Activated CD4-positive, alpha-beta T cell treated with anti-CD3 and anti-CD28 coated beads, Interleukin-2, amount 50 U/mL, for 16 hours (primary cell): ENCODE data around the gene CEP97.
A peak's percentile ranks its signal among the peaks of the same experiment; 100 is the strongest.
"Not testable (repeated sequence)": the region's sequence is repeated elsewhere in the genome, so short reads cannot be mapped to it uniquely, and the experiment has no call there.

Experiments used
- DNase-seq: peaks from one replicate; pipeline ENCODE4 v3.0.0-alpha.2; 2020

Gene CEP97, protein sequence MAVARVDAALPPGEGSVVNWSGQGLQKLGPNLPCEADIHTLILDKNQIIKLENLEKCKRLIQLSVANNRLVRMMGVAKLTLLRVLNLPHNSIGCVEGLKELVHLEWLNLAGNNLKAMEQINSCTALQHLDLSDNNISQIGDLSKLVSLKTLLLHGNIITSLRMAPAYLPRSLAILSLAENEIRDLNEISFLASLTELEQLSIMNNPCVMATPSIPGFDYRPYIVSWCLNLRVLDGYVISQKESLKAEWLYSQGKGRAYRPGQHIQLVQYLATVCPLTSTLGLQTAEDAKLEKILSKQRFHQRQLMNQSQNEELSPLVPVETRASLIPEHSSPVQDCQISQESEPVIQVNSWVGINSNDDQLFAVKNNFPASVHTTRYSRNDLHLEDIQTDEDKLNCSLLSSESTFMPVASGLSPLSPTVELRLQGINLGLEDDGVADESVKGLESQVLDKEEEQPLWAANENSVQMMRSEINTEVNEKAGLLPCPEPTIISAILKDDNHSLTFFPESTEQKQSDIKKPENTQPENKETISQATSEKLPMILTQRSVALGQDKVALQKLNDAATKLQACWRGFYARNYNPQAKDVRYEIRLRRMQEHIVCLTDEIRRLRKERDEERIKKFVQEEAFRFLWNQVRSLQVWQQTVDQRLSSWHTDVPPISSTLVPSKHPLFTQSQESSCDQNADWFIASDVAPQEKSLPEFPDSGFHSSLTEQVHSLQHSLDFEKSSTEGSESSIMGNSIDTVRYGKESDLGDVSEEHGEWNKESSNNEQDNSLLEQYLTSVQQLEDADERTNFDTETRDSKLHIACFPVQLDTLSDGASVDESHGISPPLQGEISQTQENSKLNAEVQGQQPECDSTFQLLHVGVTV

DNA sequence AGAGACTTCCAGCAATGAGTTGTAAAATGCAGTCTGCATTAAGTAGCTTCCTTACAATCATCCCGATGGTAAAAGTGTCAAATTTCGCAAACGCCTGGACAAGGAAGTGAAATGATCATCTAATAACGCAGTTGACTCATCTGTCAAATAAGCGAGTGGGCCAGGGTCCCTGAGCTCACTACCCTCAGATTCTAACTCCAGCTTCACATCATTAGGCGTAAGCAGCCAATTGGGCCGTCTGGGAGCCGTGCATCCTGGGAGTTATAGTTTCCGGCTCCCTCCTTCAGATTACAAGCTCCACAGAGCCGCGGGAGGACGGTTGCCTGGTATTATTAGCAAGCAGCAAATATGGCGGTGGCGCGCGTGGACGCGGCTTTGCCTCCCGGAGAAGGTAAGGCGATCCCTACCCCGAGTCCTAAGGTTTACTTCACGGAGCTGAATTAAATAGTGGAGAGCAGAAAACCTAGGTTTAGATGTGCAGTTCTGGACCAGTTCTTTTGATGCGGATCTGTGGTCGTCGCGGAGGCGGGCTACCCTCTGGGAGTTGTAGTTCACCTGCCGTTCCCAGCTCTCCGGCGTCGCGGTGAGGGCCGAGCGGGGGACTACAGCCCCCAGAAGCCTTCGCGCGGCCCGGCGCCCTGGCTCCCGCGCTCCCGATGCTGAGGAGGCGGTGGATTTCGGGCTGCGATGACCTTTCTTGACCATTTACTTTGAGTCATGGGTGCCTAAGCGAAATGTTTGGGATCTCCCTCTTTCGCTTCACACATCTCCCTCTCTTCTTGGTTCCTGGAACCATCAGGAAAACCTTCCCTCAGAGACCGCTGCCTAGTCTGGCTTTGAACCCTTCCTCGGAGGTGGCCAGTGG lies at the start of gene CEP97:
Gene CEP97 (plus strand): TSS at position 286 of the 865 bp plus-strand sequence. CDS start 63 bp downstream, at position 349.
- DNase-seq, result peak; percentile 92

DNA sequence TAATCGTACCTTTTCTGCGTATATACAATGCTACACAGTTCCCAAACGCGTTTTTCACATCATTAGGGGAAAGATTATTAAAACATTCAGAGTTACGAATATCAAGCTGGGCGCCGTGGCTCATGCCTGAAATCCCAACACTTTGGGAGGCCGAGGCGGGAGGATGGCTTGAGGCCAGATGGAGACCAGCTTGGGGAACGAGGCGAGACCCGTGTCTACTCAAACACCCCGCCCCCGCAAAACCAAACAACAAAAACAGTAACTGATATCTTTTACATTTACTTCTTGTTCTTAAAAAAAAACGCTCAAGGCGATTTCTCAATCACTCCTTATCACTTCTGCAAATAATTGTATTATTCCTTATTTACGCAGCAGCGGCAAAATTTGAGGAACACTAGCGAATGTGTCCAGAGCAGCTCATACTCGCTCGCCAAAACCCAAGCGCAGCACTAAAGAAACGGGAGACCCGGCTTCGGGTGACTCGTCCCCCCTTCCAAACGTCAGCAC lies 48.7 kb upstream of the CEP97 start:
- DNase-seq, result no peak

DNA sequence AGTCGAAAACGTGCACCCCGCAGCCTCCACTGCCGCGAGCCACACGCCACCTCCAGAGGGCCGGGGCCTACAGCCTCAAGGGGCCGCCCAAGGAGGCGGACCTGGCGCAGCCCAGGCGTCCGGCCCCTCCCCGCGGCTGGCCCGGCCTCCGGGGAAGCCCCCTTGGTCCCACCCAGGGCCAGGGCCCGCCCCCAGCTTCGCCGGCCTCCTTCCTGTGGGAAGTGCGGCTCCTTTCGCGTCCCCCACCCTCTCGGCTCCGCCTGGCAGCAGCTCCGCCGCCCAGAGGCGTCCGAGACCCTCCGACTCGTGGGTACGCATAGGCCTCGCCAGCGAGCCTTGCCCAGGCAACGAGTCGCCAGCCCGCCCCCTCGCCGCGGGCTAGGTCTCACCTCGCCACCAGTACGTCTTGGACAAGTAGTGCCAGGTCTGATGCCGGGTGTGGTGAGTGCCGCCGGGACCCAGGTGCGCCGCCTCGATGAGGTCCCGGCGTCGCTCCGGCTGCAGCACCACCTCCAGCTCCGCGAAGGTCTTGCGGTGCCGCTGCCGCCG lies 48.1 kb upstream of the CEP97 start:
- peak; percentile 96 for DNase-seq

DNA sequence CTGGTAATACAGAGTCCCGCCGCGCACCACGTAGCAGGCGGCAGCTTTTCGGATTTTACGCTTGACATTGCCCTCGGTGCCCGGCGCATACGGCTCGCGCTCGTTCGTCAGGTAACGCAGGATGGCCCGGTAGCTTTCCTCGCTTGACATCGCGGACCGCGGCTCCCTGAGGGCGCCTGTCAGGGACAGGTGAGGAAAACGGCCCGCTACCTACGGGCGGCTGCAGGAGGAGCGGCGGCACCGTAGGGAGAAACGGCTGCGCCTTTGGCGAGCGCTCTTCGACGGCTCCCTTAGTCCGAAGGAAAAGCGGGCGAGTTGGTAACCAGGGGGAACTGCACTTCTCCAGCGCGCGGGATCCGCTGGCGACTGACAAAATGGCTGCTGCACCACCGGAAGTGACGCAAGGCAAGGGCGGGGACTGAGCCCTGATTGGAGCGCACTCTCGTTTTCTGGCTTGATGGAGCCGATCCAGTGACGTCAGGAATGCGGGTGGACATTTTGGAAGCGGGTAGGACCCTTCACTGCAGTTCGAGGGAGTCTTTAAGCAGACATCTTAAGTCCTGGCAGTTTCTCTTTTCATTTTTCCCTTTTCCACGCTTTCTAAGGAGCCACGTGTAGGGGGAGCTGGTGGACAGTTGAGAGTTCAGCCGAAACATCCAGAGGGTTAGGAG lies 47.5 kb upstream of the CEP97 start, which contains the start of gene ZBTB11:
Gene ZBTB11 (minus strand): TSS at position 368 of the 671 bp plus-strand sequence. CDS start 218 bp downstream, at position 150.
- peak; percentile 99 for DNase-seq

DNA sequence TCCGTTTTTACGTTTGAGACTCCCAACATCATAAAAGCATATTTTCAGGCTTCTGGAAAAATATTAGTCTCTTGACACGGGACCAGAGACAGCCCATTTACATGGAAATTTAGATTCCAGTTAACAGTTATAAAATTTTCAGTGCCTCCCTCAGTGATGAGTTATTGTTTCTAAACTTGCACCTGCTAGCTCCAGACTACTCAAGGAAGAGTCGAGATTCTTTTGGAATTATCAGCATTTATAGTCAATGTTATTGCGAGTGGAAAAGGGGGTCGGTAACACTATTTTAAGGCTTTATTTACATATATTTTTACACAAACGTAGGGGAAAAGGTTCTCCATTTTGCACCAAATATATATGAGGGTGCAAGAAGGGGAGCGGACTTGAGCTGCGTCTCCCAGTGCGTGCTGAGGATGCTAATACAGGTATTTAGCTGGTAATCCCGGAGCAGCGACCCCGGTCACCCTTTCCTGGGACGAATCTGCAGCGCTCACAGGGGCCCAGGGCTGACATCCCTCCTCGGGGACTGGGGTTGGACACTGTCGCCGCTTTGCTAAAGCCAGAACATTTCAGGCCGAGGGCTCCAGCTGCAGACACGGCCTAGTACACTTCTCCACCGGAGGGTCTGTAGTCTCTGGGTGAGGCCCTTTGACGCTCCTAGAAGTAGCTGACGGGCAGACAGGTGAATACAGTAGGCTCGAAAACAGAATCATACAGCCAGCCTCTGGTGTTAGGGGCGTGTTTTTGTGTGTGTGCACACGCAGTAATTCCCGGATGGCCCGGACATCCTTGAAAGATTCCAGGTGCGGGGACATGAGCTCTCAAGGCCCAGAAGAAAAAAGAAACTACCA lies 46.8 kb upstream of the CEP97 start:
- DNase-seq, result no peak

DNA sequence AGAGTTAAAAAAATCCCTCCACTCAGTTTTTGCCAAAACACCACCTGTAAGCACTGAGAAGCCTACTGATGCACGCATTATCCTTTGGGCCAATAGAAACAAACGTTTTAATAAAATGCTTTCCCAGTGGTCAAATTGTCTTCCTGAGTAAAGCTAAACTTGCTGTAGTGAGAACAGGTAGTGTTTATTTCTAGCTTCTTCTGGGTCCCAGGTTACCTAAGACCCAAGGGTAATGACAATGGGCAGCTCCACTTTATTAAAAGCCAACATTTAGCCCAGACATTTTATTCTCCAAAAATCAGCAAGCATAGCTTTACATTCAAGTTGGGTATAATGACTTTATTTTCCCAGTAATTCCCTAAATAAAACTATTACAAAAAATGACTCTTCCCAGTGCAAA lies 45.6 kb upstream of the CEP97 start:
- not testable (repeated sequence) for DNase-seq

DNA sequence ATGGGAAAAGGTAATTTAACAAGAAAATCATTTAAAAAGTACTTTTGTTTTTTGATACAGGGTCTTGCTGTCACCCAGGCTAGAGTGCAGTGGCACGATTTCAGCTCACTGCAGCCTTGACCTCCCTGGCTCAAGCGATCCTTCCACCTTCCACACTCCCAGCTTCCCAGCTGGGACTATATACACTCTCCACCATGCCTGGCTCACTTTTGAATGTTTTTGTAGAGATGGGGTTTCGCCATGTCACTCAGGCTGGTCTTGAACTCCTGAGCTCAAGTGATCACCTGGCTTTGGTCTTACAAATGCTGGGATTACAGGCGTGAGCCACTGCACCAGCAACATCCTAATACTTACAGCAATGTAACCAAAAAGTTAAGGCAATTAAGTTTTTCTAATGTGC lies 43.9 kb upstream of the CEP97 start:
- no peak for DNase-seq

DNA sequence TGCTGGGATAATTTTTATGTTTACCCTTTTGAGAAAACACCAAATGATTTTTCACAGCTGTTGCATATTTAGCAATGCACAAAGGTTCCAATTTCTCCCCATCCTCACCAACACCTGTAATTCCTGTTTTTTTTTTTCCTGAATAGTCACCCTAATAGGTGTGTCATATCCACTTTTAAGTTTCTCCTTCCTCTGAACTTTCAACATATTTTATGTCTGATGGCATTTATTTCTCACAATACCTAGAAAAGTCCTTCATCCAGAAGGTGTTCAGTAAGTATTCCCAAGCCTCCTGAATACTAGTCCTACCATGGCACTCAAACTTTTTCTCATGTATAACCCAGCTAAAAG lies 39.4 kb upstream of the CEP97 start:
- DNase-seq, result no peak

DNA sequence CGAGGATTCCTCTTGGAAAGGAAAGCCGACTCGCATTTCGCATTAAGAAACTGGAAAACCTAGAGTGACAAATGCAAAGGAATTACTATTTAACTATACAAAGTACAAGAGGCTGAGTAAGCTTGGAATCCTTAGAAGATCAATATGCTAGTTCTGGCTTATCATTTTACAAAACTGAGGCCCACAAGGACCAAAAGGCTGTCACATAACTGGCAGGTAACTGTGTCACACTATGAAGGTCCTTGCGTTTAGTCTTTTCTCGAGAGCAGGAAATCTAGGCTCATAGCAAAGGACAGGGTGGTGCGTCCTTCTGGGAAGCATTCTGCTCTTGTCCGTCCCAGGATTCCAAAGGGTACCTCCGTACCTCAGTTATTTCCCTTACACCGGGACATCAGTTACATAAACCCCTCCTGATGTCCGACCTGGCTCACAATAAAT lies 38.5 kb upstream of the CEP97 start:
- no peak for DNase-seq

DNA sequence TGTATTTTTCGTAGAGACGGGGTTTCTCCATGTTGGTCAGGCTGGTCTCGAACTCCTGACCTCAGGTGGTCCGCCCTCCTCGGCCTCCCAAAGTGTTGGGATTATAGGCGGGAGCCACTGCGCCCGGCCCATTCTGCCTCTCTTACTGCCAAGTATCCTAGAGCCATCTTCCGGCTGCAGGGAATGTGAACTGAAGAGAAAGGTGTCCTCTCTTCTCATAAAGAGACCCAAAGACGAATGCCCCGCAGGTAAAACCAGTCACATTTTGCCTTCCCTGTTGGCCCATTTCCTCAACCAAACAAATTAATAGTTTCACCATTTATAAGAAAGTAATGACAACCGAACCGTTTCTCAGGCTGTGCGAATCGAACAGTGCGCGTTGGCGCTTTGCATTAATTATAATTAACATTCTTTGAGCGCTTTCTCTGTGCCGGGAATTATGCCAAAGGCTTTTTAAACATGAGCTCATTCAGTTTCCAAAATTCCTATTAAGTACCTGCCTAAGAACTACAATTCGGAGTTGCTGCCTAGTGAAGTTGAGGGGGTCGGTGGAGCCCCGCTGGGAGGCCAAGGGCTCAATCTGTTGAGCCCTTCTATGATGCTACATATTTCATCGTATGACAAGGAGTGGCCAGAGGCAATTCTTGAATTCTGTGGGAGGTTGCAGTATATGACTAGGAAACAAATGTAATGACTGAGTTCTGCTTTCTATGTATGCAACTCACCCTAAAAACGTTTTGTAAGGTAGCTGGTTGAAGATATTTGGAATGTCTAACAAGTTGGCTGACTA lies 37.1 kb upstream of the CEP97 start:
- no peak for DNase-seq

DNA sequence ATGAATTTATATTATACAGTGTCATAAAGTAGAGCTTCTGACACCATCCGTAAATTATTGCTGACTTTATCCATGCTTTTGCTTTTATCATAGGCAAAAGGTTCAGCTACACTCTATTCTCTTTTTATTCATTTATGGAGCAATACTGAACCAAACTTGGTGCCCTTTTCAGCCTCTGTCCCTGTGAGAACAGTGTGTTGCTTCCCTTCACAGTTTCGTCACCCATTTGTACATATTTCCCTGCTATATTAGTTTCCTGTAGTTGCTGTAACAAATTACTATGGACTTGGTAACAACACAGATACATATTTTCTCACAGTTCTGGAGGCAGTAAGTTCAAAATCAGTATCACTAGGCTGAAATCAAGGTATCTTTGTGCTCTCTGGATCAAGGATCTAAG lies 35.1 kb upstream of the CEP97 start:
- DNase-seq, result no peak

DNA sequence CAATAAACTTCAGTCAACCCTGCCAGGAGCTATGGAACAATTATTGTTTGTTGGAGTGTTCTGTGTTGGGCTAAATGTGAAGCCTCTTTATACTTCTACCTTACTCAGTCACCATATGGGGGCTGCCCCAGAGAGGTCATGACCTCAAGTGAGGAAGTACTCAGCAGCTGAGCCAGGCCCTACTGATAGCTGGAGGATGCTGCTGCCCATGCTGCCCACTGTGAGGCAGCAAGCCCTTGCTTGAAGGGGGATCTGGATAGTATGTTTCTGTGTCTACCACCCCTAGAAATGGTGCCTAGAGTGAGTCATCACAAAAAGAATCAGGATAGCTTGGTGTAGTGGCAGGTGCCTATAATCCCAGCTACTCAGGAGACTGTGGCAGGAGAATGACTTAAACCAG lies 33.4 kb upstream of the CEP97 start:
- no peak for DNase-seq

DNA sequence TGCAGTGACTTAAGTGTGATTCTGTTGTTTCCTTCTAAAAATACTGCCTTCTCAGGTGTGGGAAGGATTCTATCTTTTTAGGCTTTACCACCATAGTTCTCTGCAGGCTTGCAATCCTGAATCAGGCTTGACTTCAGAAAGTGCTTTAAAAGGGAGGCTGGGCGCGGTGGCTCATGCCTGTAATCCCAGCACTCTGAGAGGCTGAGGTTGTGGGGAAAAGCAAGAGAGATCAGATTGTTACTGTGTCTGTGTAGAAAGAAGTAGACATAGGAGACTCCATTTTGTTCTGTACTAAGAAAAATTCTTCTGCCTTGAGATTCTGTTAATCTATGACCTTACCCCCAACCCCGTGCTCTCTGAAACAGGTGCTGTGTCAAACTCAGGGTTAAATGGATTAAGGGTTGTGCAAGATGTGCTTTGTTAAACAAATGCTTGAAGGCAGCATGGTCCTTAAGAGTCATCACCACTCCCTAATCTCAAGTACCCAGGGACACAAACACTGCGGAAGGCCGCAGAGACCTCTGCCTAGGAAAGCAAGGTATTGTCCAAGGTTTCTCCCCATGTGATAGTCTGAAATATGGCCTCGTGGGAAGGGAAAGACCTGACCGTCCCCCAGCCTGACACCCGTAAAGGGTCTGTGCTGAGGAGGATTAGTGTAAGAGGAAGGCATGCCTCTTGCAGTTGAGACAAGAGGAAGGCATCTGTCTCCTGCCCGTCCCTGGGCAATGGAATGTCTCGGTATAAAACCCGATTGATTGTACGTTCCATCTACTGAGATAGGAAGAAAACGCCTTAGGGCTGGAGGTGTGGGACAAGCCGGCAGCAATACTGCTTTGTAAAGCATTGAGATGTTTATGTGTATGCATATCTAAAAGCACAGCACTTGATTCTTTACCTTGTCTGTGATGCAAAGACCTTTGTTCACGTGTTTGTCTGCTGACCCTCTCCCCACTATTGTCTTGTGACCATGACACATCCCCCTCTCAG lies 32.4 kb upstream of the CEP97 start:
- not testable (repeated sequence) for DNase-seq

DNA sequence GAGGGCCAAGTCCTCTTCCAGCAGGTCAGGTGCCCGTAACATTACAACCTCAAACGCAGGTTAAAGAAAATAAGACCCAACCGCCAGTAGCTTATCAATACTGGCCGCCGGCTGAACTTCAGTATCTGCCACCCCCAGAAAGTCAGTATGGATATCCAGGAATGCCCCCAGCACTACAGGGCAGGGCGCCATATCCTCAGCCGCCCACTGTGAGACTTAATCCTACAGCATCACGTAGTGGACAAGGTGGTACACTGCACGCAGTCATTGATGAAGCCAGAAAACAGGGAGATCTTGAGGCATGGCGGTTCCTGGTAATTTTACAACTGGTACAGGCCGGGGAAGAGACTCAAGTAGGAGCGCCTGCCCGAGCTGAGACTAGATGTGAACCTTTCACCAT lies 30.9 kb upstream of the CEP97 start:
- peak; percentile 39 for DNase-seq

DNA sequence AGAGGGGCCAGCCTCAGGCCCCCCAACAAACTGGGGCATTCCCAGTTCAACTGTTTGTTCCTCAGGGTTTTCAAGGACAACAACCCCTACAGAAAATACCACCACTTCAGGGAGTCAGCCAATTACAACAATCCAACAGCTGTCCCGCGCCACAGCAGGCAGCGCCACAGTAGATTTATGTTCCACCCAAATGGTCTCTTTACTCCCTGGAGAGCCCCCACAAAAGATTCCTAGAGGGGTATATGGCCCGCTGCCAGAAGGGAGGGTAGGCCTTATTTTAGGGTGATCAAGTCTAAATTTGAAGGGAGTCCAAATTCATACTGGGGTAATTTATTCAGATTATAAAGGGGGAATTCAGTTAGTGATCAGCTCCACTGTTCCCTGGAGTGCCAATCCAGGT lies 29.6 kb upstream of the CEP97 start:
- DNase-seq, result not testable (repeated sequence)

DNA sequence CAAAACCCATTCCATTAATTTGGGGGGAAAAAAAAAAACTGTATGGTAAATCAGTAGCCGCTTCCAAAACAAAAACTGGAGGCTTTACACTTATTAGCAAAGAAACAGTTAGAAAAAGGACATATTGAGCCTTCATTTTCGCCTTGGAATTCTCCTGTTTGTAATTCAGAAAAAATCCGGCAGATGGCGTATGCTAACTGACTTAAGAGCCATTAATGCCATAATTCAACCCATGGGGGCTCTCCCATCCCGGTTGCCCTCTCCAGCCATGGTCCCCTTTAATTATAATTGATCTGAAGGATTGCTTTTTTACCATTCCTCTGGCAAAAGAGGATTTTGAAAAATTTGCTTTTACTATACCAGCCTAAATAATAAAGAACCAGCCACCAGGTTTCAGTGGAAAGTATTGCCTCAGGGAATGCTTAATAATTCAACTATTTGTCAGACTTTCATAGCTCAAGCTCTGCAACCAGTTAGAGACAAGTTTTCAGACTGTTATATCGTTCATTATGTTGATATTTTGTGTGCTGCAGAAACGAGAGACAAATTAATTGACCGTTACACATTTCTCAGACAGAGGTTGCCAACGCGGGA lies 28.5 kb upstream of the CEP97 start:
- DNase-seq, result peak; percentile 69

DNA sequence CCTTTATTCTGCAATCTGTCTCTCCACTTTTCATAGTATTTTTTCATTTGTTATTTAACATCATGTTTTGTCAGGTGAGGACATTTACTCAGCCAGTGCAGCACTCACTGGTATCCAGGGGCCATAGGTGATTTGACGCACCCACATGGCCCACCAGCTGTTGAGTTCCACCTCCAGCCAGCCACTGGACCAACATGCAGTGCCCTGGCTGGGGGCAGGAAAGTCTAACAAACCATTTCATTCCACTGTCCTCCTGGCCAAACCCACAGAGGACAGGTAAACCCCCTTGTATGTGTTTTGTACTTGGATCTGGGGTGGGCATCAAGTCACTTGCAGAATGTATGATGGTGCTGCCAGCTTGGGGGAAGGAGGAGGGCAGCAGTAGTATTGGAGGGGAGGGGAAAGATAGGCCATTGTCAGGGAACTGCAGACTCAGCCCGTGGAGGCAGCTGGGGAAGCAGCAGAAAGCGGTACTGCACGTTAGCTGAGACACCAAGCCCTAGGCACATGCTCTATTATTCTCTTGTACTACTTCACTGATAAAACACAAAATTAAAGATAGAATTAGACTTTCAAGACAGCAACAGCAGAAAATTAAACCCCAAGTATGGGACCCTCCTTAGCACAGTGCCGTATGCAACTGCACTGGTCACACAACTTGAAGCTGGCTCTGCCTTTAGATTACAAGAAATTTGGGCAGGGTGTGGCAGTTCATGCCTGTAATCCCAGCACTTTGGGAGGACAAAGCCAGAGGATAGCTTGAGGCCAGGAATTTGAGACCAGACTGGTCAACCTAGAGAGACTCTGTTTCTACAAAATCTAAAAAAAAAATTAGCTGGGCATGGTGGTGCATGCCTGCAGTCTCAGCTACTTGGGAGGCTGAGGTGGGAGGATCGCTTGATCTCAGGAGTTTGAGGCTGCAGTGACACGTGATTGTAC lies 22.4 kb upstream of the CEP97 start:
- DNase-seq, result no peak
